ENCODE data around the gene OR2J3.

DNA sequence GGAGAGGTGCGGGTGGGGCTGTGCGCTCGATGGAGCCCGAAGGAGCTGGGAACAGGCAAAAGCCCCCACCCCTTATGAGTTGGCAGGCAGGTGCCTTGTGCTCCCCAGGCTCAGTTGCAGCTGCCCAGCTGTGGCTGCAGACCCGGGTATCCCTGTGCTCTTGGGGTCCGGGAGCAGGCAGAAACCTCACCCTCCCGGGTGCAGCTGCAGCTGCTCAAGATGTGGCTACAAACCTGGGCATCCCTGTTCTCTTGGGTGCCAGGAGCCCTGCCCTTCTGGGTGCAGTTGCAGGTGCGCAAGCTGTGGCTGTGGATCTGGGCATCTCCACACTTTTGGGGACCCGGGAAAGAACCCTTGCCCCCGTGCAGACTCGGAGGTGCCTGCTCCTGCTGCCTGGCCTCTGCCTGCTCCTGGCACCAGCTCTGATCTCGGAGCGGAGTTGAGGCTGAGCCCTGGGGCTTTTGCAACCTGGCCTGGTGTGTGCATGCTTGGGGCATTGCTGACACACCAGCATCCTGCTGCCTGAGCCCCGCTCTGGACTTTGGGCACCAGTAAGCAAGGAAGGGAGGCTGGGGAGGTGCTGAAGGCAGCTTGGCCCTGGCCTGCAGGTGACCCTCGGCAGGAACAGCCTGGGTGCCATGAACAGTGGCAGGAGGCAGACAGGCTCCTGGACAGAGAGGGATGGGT lies 21.6 kb downstream of the OR2J3 start:
- TF ChIP-seq, protein P1, sequence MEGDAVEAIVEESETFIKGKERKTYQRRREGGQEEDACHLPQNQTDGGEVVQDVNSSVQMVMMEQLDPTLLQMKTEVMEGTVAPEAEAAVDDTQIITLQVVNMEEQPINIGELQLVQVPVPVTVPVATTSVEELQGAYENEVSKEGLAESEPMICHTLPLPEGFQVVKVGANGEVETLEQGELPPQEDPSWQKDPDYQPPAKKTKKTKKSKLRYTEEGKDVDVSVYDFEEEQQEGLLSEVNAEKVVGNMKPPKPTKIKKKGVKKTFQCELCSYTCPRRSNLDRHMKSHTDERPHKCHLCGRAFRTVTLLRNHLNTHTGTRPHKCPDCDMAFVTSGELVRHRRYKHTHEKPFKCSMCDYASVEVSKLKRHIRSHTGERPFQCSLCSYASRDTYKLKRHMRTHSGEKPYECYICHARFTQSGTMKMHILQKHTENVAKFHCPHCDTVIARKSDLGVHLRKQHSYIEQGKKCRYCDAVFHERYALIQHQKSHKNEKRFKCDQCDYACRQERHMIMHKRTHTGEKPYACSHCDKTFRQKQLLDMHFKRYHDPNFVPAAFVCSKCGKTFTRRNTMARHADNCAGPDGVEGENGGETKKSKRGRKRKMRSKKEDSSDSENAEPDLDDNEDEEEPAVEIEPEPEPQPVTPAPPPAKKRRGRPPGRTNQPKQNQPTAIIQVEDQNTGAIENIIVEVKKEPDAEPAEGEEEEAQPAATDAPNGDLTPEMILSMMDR (IDR thresholded peaks at IDR 0.05 in 2 of 3, conservative IDR thresholded peaks at IDR 0.05 in 1 of 3; ENCODE audit: borderline replicate concordance in 1 of 3, insufficient read depth in 1 of 3, low read depth in 2 of 3, low read length in 2 of 3) = no peak
- TF ChIP-seq POLR2A (IDR thresholded peaks at IDR 0.05; ENCODE audit: borderline replicate concordance, extremely low read depth, insufficient read depth, insufficient read length) (no peak), YY1 (IDR thresholded peaks at IDR 0.05; ENCODE audit: extremely low read depth, insufficient replicate concordance, low read depth, low read length) (no peak), POLR2AphosphoS5 (IDR thresholded peaks at IDR 0.05; ENCODE audit: low read depth, low read length) (no peak), ZFX (IDR thresholded peaks at IDR 0.05) (no peak), ZNF274 (IDR thresholded peaks at IDR 0.05; ENCODE audit: low read depth, low read length) (no peak), EZH2 (IDR thresholded peaks at IDR 0.05) (no peak), SP1 (IDR thresholded peaks at IDR 0.05; ENCODE audit: low read depth) (no peak)
- TF ChIP-seq, protein P2, sequence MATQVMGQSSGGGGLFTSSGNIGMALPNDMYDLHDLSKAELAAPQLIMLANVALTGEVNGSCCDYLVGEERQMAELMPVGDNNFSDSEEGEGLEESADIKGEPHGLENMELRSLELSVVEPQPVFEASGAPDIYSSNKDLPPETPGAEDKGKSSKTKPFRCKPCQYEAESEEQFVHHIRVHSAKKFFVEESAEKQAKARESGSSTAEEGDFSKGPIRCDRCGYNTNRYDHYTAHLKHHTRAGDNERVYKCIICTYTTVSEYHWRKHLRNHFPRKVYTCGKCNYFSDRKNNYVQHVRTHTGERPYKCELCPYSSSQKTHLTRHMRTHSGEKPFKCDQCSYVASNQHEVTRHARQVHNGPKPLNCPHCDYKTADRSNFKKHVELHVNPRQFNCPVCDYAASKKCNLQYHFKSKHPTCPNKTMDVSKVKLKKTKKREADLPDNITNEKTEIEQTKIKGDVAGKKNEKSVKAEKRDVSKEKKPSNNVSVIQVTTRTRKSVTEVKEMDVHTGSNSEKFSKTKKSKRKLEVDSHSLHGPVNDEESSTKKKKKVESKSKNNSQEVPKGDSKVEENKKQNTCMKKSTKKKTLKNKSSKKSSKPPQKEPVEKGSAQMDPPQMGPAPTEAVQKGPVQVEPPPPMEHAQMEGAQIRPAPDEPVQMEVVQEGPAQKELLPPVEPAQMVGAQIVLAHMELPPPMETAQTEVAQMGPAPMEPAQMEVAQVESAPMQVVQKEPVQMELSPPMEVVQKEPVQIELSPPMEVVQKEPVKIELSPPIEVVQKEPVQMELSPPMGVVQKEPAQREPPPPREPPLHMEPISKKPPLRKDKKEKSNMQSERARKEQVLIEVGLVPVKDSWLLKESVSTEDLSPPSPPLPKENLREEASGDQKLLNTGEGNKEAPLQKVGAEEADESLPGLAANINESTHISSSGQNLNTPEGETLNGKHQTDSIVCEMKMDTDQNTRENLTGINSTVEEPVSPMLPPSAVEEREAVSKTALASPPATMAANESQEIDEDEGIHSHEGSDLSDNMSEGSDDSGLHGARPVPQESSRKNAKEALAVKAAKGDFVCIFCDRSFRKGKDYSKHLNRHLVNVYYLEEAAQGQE (IDR thresholded peaks at IDR 0.05; ENCODE audit: low read depth) = no peak

All from HCT116 (cell line).